GM12872 (cell line): ENCODE measurements around the gene TCEAL1.

Experiments used
- TF ChIP-seq, protein P1 (sequence below): IDR thresholded peaks from 3 replicates; pipeline ENCODE4 v1.5.1; 2011; ENCODE audit warnings: low read depth, mild to moderate bottlenecking, low read length, moderate library complexity; ENCODE audit not compliant: insufficient read depth

The TCEAL1 gene

DNA sequence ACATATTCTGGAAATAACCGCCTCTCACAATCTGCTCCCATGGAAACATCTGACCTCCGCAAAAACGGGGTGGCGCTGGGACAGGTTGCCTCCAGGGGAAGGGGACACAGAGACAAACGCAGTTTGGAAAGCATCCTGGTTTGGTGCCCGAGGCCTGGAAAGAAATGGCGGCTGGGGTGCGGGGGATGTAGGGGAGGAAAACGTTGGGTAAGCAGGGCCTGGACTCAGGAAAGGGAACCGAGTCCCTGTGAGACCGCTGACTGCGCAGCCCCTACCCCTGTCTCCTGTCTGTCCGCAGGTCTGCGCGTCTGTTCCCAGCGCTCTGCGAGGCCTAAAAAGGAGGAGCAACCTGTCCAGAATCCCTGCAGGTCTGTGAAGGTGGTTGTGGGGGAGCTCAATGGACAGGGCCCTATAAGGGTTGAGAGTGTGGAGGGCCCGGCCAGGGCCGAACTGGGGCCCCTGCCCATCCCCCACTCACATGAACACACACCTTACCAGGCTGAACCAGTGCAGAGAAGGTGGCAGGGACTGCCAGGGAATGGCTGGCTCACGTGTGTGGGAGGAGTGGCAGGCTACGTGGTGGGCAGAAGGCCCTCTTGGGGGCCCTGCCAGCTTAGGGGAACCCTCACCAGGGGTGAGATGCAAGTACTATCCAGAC, 20.3 kb upstream of the TCEAL1 start:
- TF ChIP-seq, protein P1, sequence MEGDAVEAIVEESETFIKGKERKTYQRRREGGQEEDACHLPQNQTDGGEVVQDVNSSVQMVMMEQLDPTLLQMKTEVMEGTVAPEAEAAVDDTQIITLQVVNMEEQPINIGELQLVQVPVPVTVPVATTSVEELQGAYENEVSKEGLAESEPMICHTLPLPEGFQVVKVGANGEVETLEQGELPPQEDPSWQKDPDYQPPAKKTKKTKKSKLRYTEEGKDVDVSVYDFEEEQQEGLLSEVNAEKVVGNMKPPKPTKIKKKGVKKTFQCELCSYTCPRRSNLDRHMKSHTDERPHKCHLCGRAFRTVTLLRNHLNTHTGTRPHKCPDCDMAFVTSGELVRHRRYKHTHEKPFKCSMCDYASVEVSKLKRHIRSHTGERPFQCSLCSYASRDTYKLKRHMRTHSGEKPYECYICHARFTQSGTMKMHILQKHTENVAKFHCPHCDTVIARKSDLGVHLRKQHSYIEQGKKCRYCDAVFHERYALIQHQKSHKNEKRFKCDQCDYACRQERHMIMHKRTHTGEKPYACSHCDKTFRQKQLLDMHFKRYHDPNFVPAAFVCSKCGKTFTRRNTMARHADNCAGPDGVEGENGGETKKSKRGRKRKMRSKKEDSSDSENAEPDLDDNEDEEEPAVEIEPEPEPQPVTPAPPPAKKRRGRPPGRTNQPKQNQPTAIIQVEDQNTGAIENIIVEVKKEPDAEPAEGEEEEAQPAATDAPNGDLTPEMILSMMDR = no peak

- TF ChIP-seq, protein P1 = no peak
Observed at GRCh38 chrX:103610282-103610681, 18.5 kb upstream of the TCEAL1 start.

GRCh38 chrX:103613362-103613890, 15.3 kb upstream of the TCEAL1 start:
- TF ChIP-seq, protein P1 = no peak

DNA sequence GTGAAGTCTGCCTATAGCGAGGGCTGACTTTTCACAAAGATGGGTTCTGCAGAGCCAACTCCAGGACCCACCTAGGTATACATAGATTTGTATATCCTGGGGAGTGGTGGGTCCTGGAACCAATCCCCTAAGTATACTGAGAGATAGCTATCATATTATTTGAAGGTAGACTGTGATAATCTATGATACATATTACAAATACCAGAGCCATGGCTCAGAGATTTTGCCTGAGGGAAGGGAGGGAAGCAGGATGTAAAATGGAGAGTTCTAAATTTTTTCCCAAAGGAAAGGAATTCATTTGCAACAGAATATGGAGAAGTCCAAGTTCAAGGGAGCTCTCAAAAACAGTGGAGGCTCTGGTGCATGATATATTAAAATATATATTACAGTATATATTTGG, 13.8 kb upstream of the TCEAL1 start:
- TF ChIP-seq, protein P1 = no peak

- TF ChIP-seq, protein P1 = no peak
Observed at GRCh38 chrX:103615781-103616371, 12.9 kb upstream of the TCEAL1 start.

GRCh38 chrX:103616676-103617186, 12.0 kb upstream of the TCEAL1 start:
- TF ChIP-seq, protein P1 = no peak

DNA sequence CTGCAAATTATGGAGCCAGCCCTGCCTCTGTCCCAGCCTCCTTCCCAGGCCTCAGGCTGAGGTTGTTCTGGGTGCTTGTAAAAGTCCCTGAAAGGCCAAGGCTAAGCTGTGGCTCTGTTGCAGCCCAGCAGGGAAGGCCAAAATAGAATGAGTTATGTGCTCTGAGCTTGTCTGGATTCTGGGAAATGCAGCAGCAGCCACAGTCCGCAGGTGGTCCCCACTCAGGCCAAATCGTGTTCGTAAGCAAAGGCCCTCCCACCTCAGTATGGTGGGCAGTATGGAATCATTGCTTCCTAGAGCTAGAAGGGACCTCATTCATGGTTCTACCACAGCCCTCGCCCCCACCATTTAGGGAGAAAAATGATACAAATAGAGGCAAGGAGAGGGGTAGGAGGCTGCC, 4.7 kb upstream of the TCEAL1 start:
- TF ChIP-seq, protein P1 = no peak
